Mucosa of rectum (tissue), 2 donors: ENCODE results near the gene SDK1.

ENCODE experiments used
- H3K27ac ChIP-seq, 2 donors: one replicate each; pipeline ENCODE4 v1.7.0; 2013; ENCODE audit warnings: inconsistent platforms in 2 of 2, low read depth in 2 of 2, low read length in 2 of 2
- H3K27me3 ChIP-seq, 2 donors: one replicate each; pipeline ENCODE4 v1.7.0; 2013; ENCODE audit warnings: low read length in 2 of 2; ENCODE audit not compliant: control insufficient read depth in 2 of 2, insufficient read depth in 2 of 2
- H3K36me3 ChIP-seq, 2 donors: one replicate each; pipeline ENCODE4 v1.7.0; 2013; ENCODE audit warnings: low read length in 2 of 2; ENCODE audit not compliant: control insufficient read depth in 2 of 2, insufficient read depth in 2 of 2
- H3K4me1 ChIP-seq, 2 donors: one replicate each; pipeline ENCODE4 v1.7.0; 2013; ENCODE audit warnings: low read length in 2 of 2, mild to moderate bottlenecking in 1 of 2; ENCODE audit not compliant: control insufficient read depth in 2 of 2, insufficient read depth in 2 of 2
- H3K4me3 ChIP-seq, 2 donors: one replicate each; pipeline ENCODE4 v1.7.0; 2013; ENCODE audit warnings: low read length in 2 of 2
- H3K9ac ChIP-seq, 2 donors: one replicate each; pipeline ENCODE4 v1.7.0; 2013; ENCODE audit warnings: low read length in 2 of 2, low read depth in 1 of 2, mild to moderate bottlenecking in 1 of 2
- H3K9me3 ChIP-seq, 2 donors: one replicate each; pipeline ENCODE4 v1.7.0; 2013; ENCODE audit warnings: low read length in 2 of 2; ENCODE audit not compliant: control insufficient read depth in 2 of 2
- donor health status: healthy.
- donor health status: Normal muscosa, but diverticular disease.

SDK1 gene

GRCh38 chr7:4170997-4171786 is 870.1 kb downstream of the SDK1 start:
- no peak overlapping the region for H3K4me3 ChIP-seq

GRCh38 chr7:4172883-4173282 is 871.8 kb downstream of the SDK1 start:
- Histone ChIP-seq H3K27ac (no peak overlapping the region), H3K27me3 (no peaks in the 10 kb centered on the region), H3K36me3 (no peaks in the 10 kb centered on the region), H3K4me3 (no peak overlapping the region), H3K4me1 (no peaks in the 10 kb centered on the region), H3K9me3 (no peaks in the 10 kb centered on the region), H3K9ac (no peak overlapping the region)

More at GRCh38 chr7:4170997-4171786, 870.1 kb downstream of the SDK1 start:
- H3K9me3 ChIP-seq: no peaks in the 10 kb centered on the region
- no peaks in the 10 kb centered on the region for H3K27me3 ChIP-seq
- H3K27ac ChIP-seq: no peak overlapping the region
- H3K4me1 ChIP-seq: no peaks in the 10 kb centered on the region
- H3K9ac ChIP-seq: no peak overlapping the region
- no peaks in the 10 kb centered on the region for H3K36me3 ChIP-seq

GRCh38 chr7:4173615-4174014 is 872.6 kb downstream of the SDK1 start:
- H3K9ac ChIP-seq: no peak overlapping the region
- H3K27ac ChIP-seq: no peak overlapping the region
- no peaks in the 10 kb centered on the region for H3K9me3 ChIP-seq
- H3K36me3 ChIP-seq: no peaks in the 10 kb centered on the region
- no peaks in the 10 kb centered on the region for H3K4me1 ChIP-seq
- no peak overlapping the region for H3K4me3 ChIP-seq
- no peaks in the 10 kb centered on the region for H3K27me3 ChIP-seq

- Histone ChIP-seq H3K27me3 (no peaks in the 10 kb centered on the region), H3K27ac (no peak overlapping the region), H3K9ac (no peak overlapping the region), H3K36me3 (no peaks in the 10 kb centered on the region), H3K4me3 (no peak overlapping the region), H3K4me1 (no peaks in the 10 kb centered on the region), H3K9me3 (no peaks in the 10 kb centered on the region)
These were observed 873.0 kb downstream of the SDK1 start for GRCh38 chr7:4174016-4174415.

- Histone ChIP-seq H3K9ac (no peak overlapping the region), H3K27ac (no peak overlapping the region), H3K4me3 (no peak overlapping the region), H3K9me3 (no peaks in the 10 kb centered on the region), H3K36me3 (no peaks in the 10 kb centered on the region), H3K4me1 (no peaks in the 10 kb centered on the region), H3K27me3 (no peaks in the 10 kb centered on the region)
These were observed 873.4 kb downstream of the SDK1 start for GRCh38 chr7:4174451-4174850.

GRCh38 chr7:4174884-4175283 is 873.8 kb downstream of the SDK1 start:
- no peak overlapping the region for H3K9ac ChIP-seq
- no peaks in the 10 kb centered on the region for H3K4me1 ChIP-seq
- H3K36me3 ChIP-seq: no peaks in the 10 kb centered on the region
- H3K27me3 ChIP-seq: no peaks in the 10 kb centered on the region
- no peak overlapping the region for H3K27ac ChIP-seq
- no peaks in the 10 kb centered on the region for H3K9me3 ChIP-seq
- H3K4me3 ChIP-seq: no peak overlapping the region

GRCh38 chr7:4175346-4175973 is 874.4 kb downstream of the SDK1 start:
- H3K36me3 ChIP-seq: no peaks in the 10 kb centered on the region
- H3K9me3 ChIP-seq: no peaks in the 10 kb centered on the region
- no peaks in the 10 kb centered on the region for H3K4me1 ChIP-seq
- H3K4me3 ChIP-seq: no peak overlapping the region
- no peaks in the 10 kb centered on the region for H3K27me3 ChIP-seq
- H3K27ac ChIP-seq: no peak overlapping the region
- no peak overlapping the region for H3K9ac ChIP-seq

GRCh38 chr7:4177001-4177400 is 875.9 kb downstream of the SDK1 start:
- Histone ChIP-seq H3K9ac (no peak overlapping the region), H3K4me3 (no peak overlapping the region), H3K9me3 (no peaks in the 10 kb centered on the region), H3K27me3 (no peaks in the 10 kb centered on the region), H3K27ac (no peak overlapping the region), H3K36me3 (no peaks in the 10 kb centered on the region), H3K4me1 (no peaks in the 10 kb centered on the region)

GRCh38 chr7:4178416-4178815 is 877.4 kb downstream of the SDK1 start:
- H3K4me1 ChIP-seq: no peaks in the 10 kb centered on the region

GRCh38 chr7:4178916-4179687 is 878.0 kb downstream of the SDK1 start:
- Histone ChIP-seq H3K4me1 (no peaks in the 10 kb centered on the region), H3K36me3 (no peaks in the 10 kb centered on the region), H3K9ac (no peak overlapping the region), H3K9me3 (no peaks in the 10 kb centered on the region), H3K4me3 (no peak overlapping the region), H3K27ac (no peak overlapping the region), H3K27me3 (no peaks in the 10 kb centered on the region)

More at GRCh38 chr7:4178416-4178815, 877.4 kb downstream of the SDK1 start:
- Histone ChIP-seq H3K9me3 (no peaks in the 10 kb centered on the region), H3K27ac (no peak overlapping the region), H3K9ac (no peak overlapping the region), H3K4me3 (no peak overlapping the region), H3K27me3 (no peaks in the 10 kb centered on the region), H3K36me3 (no peaks in the 10 kb centered on the region)
